B cell (primary cell): ENCODE results near the gene TRIO.

Source experiments
- EZH2 ChIP-seq: IDR thresholded peaks from 2 replicates; pipeline ENCODE4 v1.6.1; 2012; ENCODE audit warnings: borderline replicate concordance, low read depth, mild to moderate bottlenecking, moderate library complexity, low read length; ENCODE audit not compliant: insufficient read depth, poor library complexity, severe bottlenecking
- TF ChIP-seq, protein P1 (sequence below): fragments of 200-600 bp; IDR thresholded peaks from one replicate; pipeline ENCODE4 v1.8.0; 2022; ENCODE audit warnings: antibody characterized with exemption, mild to moderate bottlenecking

DNA sequence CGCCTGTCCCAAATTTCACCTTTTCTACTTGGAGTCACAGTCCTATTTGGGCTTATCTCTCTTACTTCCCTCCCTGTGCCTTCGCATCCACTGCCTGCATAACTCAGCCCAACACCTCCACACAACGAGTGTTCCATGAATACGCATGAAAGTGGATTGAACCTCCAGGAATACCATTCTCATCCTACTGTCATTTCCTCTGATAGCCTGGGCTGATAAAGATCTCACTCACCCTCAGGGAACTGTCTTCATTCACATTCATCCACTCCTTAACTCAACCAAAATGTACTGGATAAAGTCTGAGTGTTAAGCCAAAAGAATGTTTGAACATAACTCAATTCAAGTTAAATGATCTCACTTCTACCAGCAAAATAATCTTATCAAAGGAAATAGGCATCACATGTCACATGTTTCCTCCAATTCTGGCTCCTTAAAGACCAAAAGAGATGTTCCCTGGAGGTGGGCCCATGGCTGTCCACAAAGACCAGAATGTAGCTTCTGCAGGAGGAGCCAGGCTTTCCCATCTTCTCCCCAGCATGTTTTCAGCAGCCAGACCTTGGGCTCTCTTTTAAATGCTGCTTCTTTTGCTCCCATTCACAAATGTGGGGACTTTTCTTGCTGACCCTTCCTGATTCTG, 28.4 kb upstream of the TRIO start:
- TF ChIP-seq, protein P1, sequence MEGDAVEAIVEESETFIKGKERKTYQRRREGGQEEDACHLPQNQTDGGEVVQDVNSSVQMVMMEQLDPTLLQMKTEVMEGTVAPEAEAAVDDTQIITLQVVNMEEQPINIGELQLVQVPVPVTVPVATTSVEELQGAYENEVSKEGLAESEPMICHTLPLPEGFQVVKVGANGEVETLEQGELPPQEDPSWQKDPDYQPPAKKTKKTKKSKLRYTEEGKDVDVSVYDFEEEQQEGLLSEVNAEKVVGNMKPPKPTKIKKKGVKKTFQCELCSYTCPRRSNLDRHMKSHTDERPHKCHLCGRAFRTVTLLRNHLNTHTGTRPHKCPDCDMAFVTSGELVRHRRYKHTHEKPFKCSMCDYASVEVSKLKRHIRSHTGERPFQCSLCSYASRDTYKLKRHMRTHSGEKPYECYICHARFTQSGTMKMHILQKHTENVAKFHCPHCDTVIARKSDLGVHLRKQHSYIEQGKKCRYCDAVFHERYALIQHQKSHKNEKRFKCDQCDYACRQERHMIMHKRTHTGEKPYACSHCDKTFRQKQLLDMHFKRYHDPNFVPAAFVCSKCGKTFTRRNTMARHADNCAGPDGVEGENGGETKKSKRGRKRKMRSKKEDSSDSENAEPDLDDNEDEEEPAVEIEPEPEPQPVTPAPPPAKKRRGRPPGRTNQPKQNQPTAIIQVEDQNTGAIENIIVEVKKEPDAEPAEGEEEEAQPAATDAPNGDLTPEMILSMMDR: no peak
- no peak for TF ChIP-seq EZH2
